BJ (cell line): ENCODE results near the gene DEGS1. TPM values are rescaled to one million over a fixed set of nuclear protein-coding genes. Genes with fewer than 3 reads are reported as not detected.

Source experiments
- CTCF ChIA-PET: fragments of 350-600 bp; formaldehyde crosslinking; extraction: SDS; loops from one replicate; lab custom pipeline; 2021; ENCODE audit warnings: antibody characterized with exemption, inconsistent platforms; lab: Yijun Ruan, JAX
- POLR2A ChIA-PET: fragments of 300-600 bp; sonication (Branson Sonifier 250); formaldehyde crosslinking; extraction: SDS; loops from one replicate; lab custom pipeline; 2021; ENCODE audit warnings: antibody characterized with exemption; lab: Charles Lee
- DNase-seq: peaks from one replicate; pipeline ENCODE4 v3.0.0-alpha.2; 2011; ENCODE audit warnings: low read depth
- H3K27me3 ChIP-seq: 2 replicates; pipeline ENCODE4 v1.6.0; 2011; ENCODE audit warnings: low read length; ENCODE audit not compliant: control insufficient read depth, insufficient read depth
- H3K36me3 ChIP-seq: 2 replicates; pipeline ENCODE4 v1.5.1; 2011; ENCODE audit warnings: low read length; ENCODE audit not compliant: control insufficient read depth, insufficient read depth
- H3K4me3 ChIP-seq: 2 replicates; pipeline ENCODE4 v1.5.1; 2011; ENCODE audit warnings: low read depth, mild to moderate bottlenecking, control low read depth, low read length
- polyA plus RNA-seq: library from polyadenylated mRNA; depleted of rRNA; stranded (reverse); fragments of >200 nt; gene quantifications from 2 replicates; pipeline ENCODE4 v1.2.3, GENCODE V29; 2011; rRNA removed
- small RNA-seq: library from RNA; depleted of rRNA; stranded (forward); fragments of <200 nt; gene quantifications from one replicate; pipeline ENCODE3, GENCODE V24; 2012; ENCODE audit warnings: low replicate concordance, low read depth; ENCODE audit not compliant: insufficient read length
- TF ChIP-seq, protein P1 (sequence below): IDR thresholded peaks from 2 replicates; pipeline ENCODE4 v1.5.1; 2011; ENCODE audit warnings: low read depth, mild to moderate bottlenecking, control low read depth, inconsistent platforms, low read length, moderate library complexity; ENCODE audit not compliant: insufficient read depth

Gene DEGS1
- polyA plus RNA-seq, 1 experiment, result 77.2 TPM

DNA sequence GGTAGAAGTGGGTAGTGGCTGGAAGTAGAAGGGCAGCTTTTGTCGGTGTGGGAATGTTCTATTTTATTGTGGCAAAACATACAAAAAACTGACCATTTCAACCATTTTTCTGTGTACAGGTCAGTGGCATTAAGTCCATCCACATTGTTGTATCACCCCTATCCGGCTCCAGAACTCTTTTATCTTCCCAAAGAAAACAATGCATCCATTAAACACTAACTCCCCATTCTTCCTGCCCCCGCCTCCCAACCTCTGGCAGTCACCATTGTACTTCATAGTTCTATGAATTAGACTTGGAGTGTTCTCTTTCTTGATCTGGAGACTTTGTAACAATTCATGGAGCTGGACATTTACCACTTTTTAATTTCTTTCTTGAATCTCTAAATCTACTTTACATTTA, 55.7 kb downstream of the DEGS1 start:
- DNase-seq, result no peak
- no peak overlapping the region for H3K4me3 ChIP-seq
- H3K36me3 ChIP-seq, result peaks cover 3% of the 10 kb centered on the region; the same call in 1 of the 2 replicates
- no peaks in the 10 kb centered on the region for H3K27me3 ChIP-seq
- ChIA-PET CTCF (no interaction called here), POLR2A (no interaction called here)
- TF ChIP-seq, protein P1, sequence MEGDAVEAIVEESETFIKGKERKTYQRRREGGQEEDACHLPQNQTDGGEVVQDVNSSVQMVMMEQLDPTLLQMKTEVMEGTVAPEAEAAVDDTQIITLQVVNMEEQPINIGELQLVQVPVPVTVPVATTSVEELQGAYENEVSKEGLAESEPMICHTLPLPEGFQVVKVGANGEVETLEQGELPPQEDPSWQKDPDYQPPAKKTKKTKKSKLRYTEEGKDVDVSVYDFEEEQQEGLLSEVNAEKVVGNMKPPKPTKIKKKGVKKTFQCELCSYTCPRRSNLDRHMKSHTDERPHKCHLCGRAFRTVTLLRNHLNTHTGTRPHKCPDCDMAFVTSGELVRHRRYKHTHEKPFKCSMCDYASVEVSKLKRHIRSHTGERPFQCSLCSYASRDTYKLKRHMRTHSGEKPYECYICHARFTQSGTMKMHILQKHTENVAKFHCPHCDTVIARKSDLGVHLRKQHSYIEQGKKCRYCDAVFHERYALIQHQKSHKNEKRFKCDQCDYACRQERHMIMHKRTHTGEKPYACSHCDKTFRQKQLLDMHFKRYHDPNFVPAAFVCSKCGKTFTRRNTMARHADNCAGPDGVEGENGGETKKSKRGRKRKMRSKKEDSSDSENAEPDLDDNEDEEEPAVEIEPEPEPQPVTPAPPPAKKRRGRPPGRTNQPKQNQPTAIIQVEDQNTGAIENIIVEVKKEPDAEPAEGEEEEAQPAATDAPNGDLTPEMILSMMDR, result no peak

Small RNAs within 50 kb of the gene (small RNA-seq; reads per million reads assigned to genes)
- gene AC092809.3 (not detected), gene RF00139 (not detected)

Other genes with a start within 250 kb of the DEGS1 start
- gene FBXO28, start 69.1 kb upstream of the DEGS1 start, polyA plus RNA-seq, result 10.8 and 20.1 TPM in 2 replicates
- 13.2 and 17.9 TPM in 2 replicates for gene NVL, start 146.9 kb downstream of the DEGS1 start, polyA plus RNA-seq
- 23.6 and 57.5 TPM in 2 replicates for gene CNIH4, start 173.6 kb downstream of the DEGS1 start, polyA plus RNA-seq